A549 (cell line): ENCODE data around the gene ANKFN1. TPM values are rescaled to one million over a fixed set of nuclear protein-coding genes. Genes with fewer than 3 reads are reported as not detected.

Experiments used
- ATAC-seq, 2 experiments: fragments of 200-7000 bp in 1 of 2; fragments of >200 bp in 1 of 2; cut with Nextera tagmentation in 1 of 2; cut with Tn5 transposase in 1 of 2; 3 replicates each; pipeline versions ENCODE4 v1.8.0 to v1.9.1; 2018 to 2020; ENCODE audit warnings: mild to moderate bottlenecking in 1 of 2, moderate library complexity in 1 of 2
- CTCF ChIA-PET: fragments of 300-600 bp; sonication (Branson Sonifier 250); formaldehyde crosslinking; extraction: SDS; loops from one replicate; lab custom pipeline; 2021; ENCODE audit warnings: antibody characterized with exemption, inconsistent platforms; lab: Yijun Ruan, JAX
- POLR2A ChIA-PET: fragments of 350-600 bp; formaldehyde crosslinking; extraction: SDS; loops from one replicate; lab custom pipeline; 2021; ENCODE audit warnings: antibody characterized with exemption, inconsistent platforms; lab: Yijun Ruan, JAX
- DNase-seq, 2 experiments: peaks; one replicate each; pipeline versions ENCODE4 v3.0.0 to v3.0.0-alpha.2; 2011 to 2016; ENCODE audit warnings: low read depth in 1 of 2, low spot score in 1 of 2
- FAIRE-seq: peaks from 2 replicates; lab custom pipeline; 2011; peaks lifted over from hg19 to GRCh38; lab: Jason Lieb, UNC
- H3K27ac ChIP-seq, 2 experiments: fragments of >200 bp; sonication (Bioruptor Twin); formaldehyde crosslinking; 3 replicates each; pipeline ENCODE4 v1.5.1; 2016 to 2017
- H3K4me1 ChIP-seq: fragments of >200 bp; sonication (Bioruptor Twin); formaldehyde crosslinking; 3 replicates; pipeline ENCODE4 v1.6.1; 2016
- H3K4me2 ChIP-seq: fragments of >200 bp; sonication (Bioruptor Twin); formaldehyde crosslinking; 3 replicates; pipeline ENCODE4 v1.6.1; 2016
- H3K4me3 ChIP-seq: fragments of >200 bp; sonication (Bioruptor Twin); formaldehyde crosslinking; 3 replicates; pipeline ENCODE4 v1.5.1; 2016
- H3K9me3 ChIP-seq: fragments of >200 bp; sonication (Bioruptor Twin); formaldehyde crosslinking; 3 replicates; pipeline ENCODE4 v1.6.1; 2016
- CEBPB ChIP-seq, 2 experiments: fragments of >200 bp in 1 of 2; sonication (Bioruptor Twin) in 1 of 2; formaldehyde crosslinking in 1 of 2; IDR thresholded peaks; 2 replicates each; pipeline ENCODE4 v1.6.1; 2012 to 2016
- CHD2 ChIP-seq: fragments of 150-350 bp; IDR thresholded peaks from 2 replicates; pipeline ENCODE4 v1.6.1; 2014; ENCODE audit warnings: low read length; ENCODE audit not compliant: partially characterized antibody
- CHD4 ChIP-seq: fragments of 200-600 bp; sonication (generic); IDR thresholded peaks from 2 replicates; pipeline ENCODE4 v1.6.1; 2016; ENCODE audit warnings: antibody characterized with exemption, mild to moderate bottlenecking, borderline replicate concordance
- CTCF ChIP-seq: fragments of >200 bp; sonication (Bioruptor Twin); formaldehyde crosslinking; IDR thresholded peaks from 3 replicates; pipeline ENCODE4 v1.5.1; 2016
- E2F6 ChIP-seq: IDR thresholded peaks from 2 replicates; pipeline ENCODE4 v1.6.1; 2012; ENCODE audit warnings: low read depth, borderline replicate concordance
- EHMT2 ChIP-seq: fragments of 200-600 bp; sonication (generic); IDR thresholded peaks from 2 replicates; pipeline ENCODE4 v1.6.1; 2016; ENCODE audit warnings: antibody characterized with exemption, low read depth, mild to moderate bottlenecking, moderate library complexity
- GATA3 ChIP-seq: IDR thresholded peaks from 2 replicates; pipeline ENCODE4 v1.6.1; 2012; ENCODE audit warnings: borderline replicate concordance
- HDAC2 ChIP-seq: fragments of 200-600 bp; sonication (generic); IDR thresholded peaks from 2 replicates; pipeline ENCODE4 v1.6.1; 2016
- HEYL ChIP-seq: fragments of 250-450 bp; sonication (Bioruptor Pico); IDR thresholded peaks from 2 replicates; pipeline ENCODE4 v1.8.0; 2021; ENCODE audit warnings: mild to moderate bottlenecking, moderate library complexity
- HOXB13 ChIP-seq: fragments of 250-450 bp; sonication (Bioruptor Pico); IDR thresholded peaks from 2 replicates; pipeline ENCODE4 v1.5.0; 2020; ENCODE audit warnings: low read depth, mild to moderate bottlenecking, moderate library complexity
- JUN ChIP-seq, 2 experiments: fragments of >200 bp; sonication (Bioruptor Twin); formaldehyde crosslinking; IDR thresholded peaks; 2 replicates in 1 of 2; 3 replicates in 1 of 2; pipeline ENCODE4 v1.6.1; 2016 to 2017
- JUNB ChIP-seq: fragments of >200 bp; sonication (Bioruptor Twin); formaldehyde crosslinking; IDR thresholded peaks from 2 replicates; pipeline ENCODE4 v1.6.1; 2016
- KDM1A ChIP-seq: fragments of 200-600 bp; sonication (generic); IDR thresholded peaks from 2 replicates; pipeline ENCODE4 v1.6.1; 2016; ENCODE audit warnings: low read depth, mild to moderate bottlenecking
- KDM5A ChIP-seq: fragments of 200-600 bp; sonication (generic); IDR thresholded peaks from 2 replicates; pipeline ENCODE4 v1.6.1; 2016; ENCODE audit warnings: antibody characterized with exemption, mild to moderate bottlenecking
- MAFK ChIP-seq: fragments of 450-650 bp; IDR thresholded peaks from 2 replicates; pipeline ENCODE4 v1.6.1; 2014; ENCODE audit not compliant: partially characterized antibody
- MAZ ChIP-seq: fragments of 150-350 bp; IDR thresholded peaks from 2 replicates; pipeline ENCODE4 v1.6.1; 2014; ENCODE audit warnings: antibody characterized with exemption, low read depth, low read length, borderline replicate concordance
- MYC ChIP-seq: IDR thresholded peaks from 2 replicates; pipeline ENCODE4 v1.6.1; 2012; ENCODE audit warnings: mild to moderate bottlenecking, inconsistent platforms, low read length, improper control_type of control experiment, borderline replicate concordance
- POLR2AphosphoS2 ChIP-seq: conservative IDR thresholded peaks from 2 replicates; pipeline ENCODE4 v1.6.1; 2012; ENCODE audit warnings: low read length, improper control_type of control experiment, inconsistent platforms
- RAD21 ChIP-seq, 2 experiments: fragments of >200 bp in 1 of 2; sonication (Bioruptor Twin) in 1 of 2; formaldehyde crosslinking in 1 of 2; IDR thresholded peaks in 1 of 2; conservative IDR thresholded peaks in 1 of 2; 2 replicates in 1 of 2; 3 replicates in 1 of 2; pipeline ENCODE4 v1.6.1; 2012 to 2018; ENCODE audit warnings: inconsistent platforms in 1 of 2
- SMC3 ChIP-seq: fragments of >200 bp; sonication (Bioruptor Twin); formaldehyde crosslinking; IDR thresholded peaks from 3 replicates; pipeline ENCODE4 v1.6.1; 2018; ENCODE audit warnings: inconsistent platforms
- SREBF2 ChIP-seq: fragments of 450-650 bp; IDR thresholded peaks from 2 replicates; pipeline ENCODE4 v1.6.1; 2014; ENCODE audit warnings: mild to moderate bottlenecking, moderate library complexity
- TP53 ChIP-seq: fragments of 250-450 bp; sonication (Bioruptor Pico); IDR thresholded peaks from 2 replicates; pipeline ENCODE4 v1.5.0; 2021; ENCODE audit warnings: mild to moderate bottlenecking, moderate library complexity
- ZNF302 ChIP-seq: fragments of 250-450 bp; sonication (Bioruptor Pico); IDR thresholded peaks from 2 replicates; pipeline ENCODE4 v1.9.0; 2021; ENCODE audit warnings: inconsistent platforms, mild to moderate bottlenecking, moderate library complexity
- WGBS: methylation state at CpG from one replicate; pipeline ENCODE4 v1.1.6; 2017; ENCODE audit errors: missing lambda C conversion rate; 5-methylcytosine and 5-hydroxymethylcytosine counted together
- polyA plus RNA-seq, 4 experiments: library from polyadenylated mRNA; depleted of rRNA in 3 of 4; stranded (reverse); fragments of >200 nt; fragmentation: RNase III in 1 of 4; extraction: RNeasy Plus Mini Kit Qiagen cat#74134 plus additional on column Dnase treatment in 1 of 4; gene quantifications; 2 replicates in 3 of 4; 3 replicates in 1 of 4; pipeline ENCODE4 v1.2.3, GENCODE V29; 2011 to 2017
- TF ChIP-seq, protein P1 (sequence below): IDR thresholded peaks from 2 replicates; pipeline ENCODE4 v1.6.1; 2012
- TF ChIP-seq, protein P2 (sequence below): fragments of 200-600 bp; sonication (generic); IDR thresholded peaks from 2 replicates; pipeline ENCODE4 v1.6.1; 2016; ENCODE audit warnings: antibody characterized with exemption, mild to moderate bottlenecking, moderate library complexity

Gene ANKFN1
- polyA plus RNA-seq, 2 of the 4 experiments (the other 2 are of a cell fraction), result 0.37 TPM; not detected in 1

- DNase-seq (no peak), ATAC-seq (no peak), FAIRE-seq (no peak)
- 23% methylated on average over 2 of the region's 2 CpGs for WGBS
- POLR2A ChIA-PET, result no interaction called here
- peaks cover 3% of the 10 kb centered on the region; the same call in 1 of the 3 replicates for H3K4me1 ChIP-seq
- H3K4me2 ChIP-seq, result no peak overlapping the region
- no peak for TF ChIP-seq JUNB
- no peak for TF ChIP-seq RAD21 (conservative IDR thresholded peaks at IDR 0.05 in 1 of 2, IDR thresholded peaks at IDR 0.05 in 1 of 2)
- TF ChIP-seq CHD4, result no peak
- TF ChIP-seq SREBF2, result no peak
- TF ChIP-seq GATA3, result no peak
- no peak for TF ChIP-seq E2F6
- no peak for TF ChIP-seq HEYL (CRISPR knock-in tag)
- TF ChIP-seq TP53 (CRISPR knock-in tag), result no peak
- no peak overlapping the region for H3K4me3 ChIP-seq
- CTCF ChIA-PET, result no interaction called here
- no peak overlapping the region for H3K27ac ChIP-seq
- no peaks in the 10 kb centered on the region for H3K9me3 ChIP-seq
These were observed 24.1 kb downstream of the ANKFN1 start for GRCh38 chr17:56177361-56177760.

DNA sequence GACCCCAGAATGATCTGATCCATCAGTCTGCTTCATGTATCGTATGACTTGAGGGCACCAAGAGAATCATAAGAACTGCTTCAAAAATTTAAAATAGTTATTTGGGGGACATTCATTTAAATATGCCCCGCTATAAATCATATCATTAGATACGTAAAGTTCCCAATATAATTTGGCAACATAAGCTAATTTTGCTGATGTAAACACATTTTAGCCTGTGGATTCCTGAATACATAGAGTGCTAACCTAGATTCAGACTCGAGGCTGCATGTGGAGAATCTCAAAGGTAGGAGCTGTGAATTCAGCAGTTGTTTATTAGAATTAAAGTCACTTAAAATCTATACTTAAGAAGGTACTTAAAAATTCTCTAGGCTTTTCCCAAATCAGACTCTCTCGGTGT, 24.9 kb downstream of the ANKFN1 start:
- no peak for ATAC-seq
- TF ChIP-seq HDAC2 (no peak), MAFK (peak; percentile 86)
- CTCF ChIA-PET, result no interaction called here
- no peak for FAIRE-seq
- H3K4me2 ChIP-seq, result no peak overlapping the region
- no peak for DNase-seq
- H3K4me1 ChIP-seq, result peaks cover 3% of the 10 kb centered on the region; the same call in 1 of the 3 replicates
- H3K27ac ChIP-seq, result no peak overlapping the region
- POLR2A ChIA-PET, result no interaction called here
- WGBS, result 53% methylated on average over 5 of the region's 5 CpGs
- H3K4me3 ChIP-seq, result no peak overlapping the region
- no peaks in the 10 kb centered on the region for H3K9me3 ChIP-seq

- DNase-seq (no peak), ATAC-seq (no peak), FAIRE-seq (no peak)
- ChIA-PET CTCF (no interaction called here), POLR2A (no interaction called here)
- 6% methylated on average over 1 of the region's 1 CpG for WGBS
- TF ChIP-seq ZNF302 (CRISPR knock-in tag) (no peak), CHD2 (no peak), POLR2AphosphoS2 (no peak), E2F6 (no peak), EHMT2 (no peak), KDM5A (no peak), JUN (IDR thresholded peaks at IDR 0.05) (no peak), TP53 (CRISPR knock-in tag) (no peak), HOXB13 (CRISPR knock-in tag) (no peak)
- TF ChIP-seq, protein P1, sequence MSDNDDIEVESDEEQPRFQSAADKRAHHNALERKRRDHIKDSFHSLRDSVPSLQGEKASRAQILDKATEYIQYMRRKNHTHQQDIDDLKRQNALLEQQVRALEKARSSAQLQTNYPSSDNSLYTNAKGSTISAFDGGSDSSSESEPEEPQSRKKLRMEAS, result no peak
- Histone ChIP-seq H3K4me1 (no peaks in the 10 kb centered on the region), H3K9me3 (no peaks in the 10 kb centered on the region), H3K4me2 (no peak overlapping the region), H3K4me3 (no peak overlapping the region), H3K27ac (no peak overlapping the region)
These were observed 28.8 kb downstream of the ANKFN1 start for GRCh38 chr17:56182081-56182480.

- ATAC-seq (no peak), DNase-seq (no peak), FAIRE-seq (no peak)
- Histone ChIP-seq H3K9me3 (no peaks in the 10 kb centered on the region), H3K4me1 (no peaks in the 10 kb centered on the region), H3K4me3 (no peak overlapping the region), H3K27ac (no peak overlapping the region), H3K4me2 (no peak overlapping the region)
- ChIA-PET POLR2A (no interaction called here), CTCF (interaction anchor here (0.7 kb wide), 1 partner anchor 66 kb away, joined by 3 read pairs; no protein-coding TSS in a partner anchor)
- WGBS, result 25% methylated on average over 6 of the region's 6 CpGs
- TF ChIP-seq MYC, result no peak
- no peak for TF ChIP-seq SREBF2
- TF ChIP-seq CHD2, result no peak
- TF ChIP-seq CTCF, result no peak
- TF ChIP-seq KDM5A, result no peak
- no peak for TF ChIP-seq JUNB
- TF ChIP-seq, protein P2, sequence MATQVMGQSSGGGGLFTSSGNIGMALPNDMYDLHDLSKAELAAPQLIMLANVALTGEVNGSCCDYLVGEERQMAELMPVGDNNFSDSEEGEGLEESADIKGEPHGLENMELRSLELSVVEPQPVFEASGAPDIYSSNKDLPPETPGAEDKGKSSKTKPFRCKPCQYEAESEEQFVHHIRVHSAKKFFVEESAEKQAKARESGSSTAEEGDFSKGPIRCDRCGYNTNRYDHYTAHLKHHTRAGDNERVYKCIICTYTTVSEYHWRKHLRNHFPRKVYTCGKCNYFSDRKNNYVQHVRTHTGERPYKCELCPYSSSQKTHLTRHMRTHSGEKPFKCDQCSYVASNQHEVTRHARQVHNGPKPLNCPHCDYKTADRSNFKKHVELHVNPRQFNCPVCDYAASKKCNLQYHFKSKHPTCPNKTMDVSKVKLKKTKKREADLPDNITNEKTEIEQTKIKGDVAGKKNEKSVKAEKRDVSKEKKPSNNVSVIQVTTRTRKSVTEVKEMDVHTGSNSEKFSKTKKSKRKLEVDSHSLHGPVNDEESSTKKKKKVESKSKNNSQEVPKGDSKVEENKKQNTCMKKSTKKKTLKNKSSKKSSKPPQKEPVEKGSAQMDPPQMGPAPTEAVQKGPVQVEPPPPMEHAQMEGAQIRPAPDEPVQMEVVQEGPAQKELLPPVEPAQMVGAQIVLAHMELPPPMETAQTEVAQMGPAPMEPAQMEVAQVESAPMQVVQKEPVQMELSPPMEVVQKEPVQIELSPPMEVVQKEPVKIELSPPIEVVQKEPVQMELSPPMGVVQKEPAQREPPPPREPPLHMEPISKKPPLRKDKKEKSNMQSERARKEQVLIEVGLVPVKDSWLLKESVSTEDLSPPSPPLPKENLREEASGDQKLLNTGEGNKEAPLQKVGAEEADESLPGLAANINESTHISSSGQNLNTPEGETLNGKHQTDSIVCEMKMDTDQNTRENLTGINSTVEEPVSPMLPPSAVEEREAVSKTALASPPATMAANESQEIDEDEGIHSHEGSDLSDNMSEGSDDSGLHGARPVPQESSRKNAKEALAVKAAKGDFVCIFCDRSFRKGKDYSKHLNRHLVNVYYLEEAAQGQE, result no peak
- no peak for TF ChIP-seq CEBPB (IDR thresholded peaks at IDR 0.05)
- TF ChIP-seq MAZ, result no peak
- no peak for TF ChIP-seq SMC3
- no peak for TF ChIP-seq KDM1A
These were observed 31.4 kb downstream of the ANKFN1 start for GRCh38 chr17:56184650-56185049.
